Osteocyte (in vitro differentiated cells): Measurements from ENCODE around the gene FURIN. TPM values are rescaled to one million over a fixed set of nuclear protein-coding genes. Genes with fewer than 3 reads are reported as not detected.

Source experiments
- DNase-seq: peaks from one replicate; pipeline ENCODE4 v3.0.0; 2021; ENCODE audit warnings: mixed read lengths; ENCODE audit not compliant: unreplicated experiment; ENCODE audit errors: extremely low spot score
- H3K27ac Mint-ChIP-seq: one replicate; pipeline ENCODE4 v1.8.0; 2021; ENCODE audit warnings: mild to moderate bottlenecking, mixed read lengths; ENCODE audit not compliant: unreplicated experiment
- H3K27me3 Mint-ChIP-seq: one replicate; pipeline ENCODE4 v1.8.0; 2021; ENCODE audit warnings: mixed read lengths; ENCODE audit not compliant: unreplicated experiment
- H3K36me3 Mint-ChIP-seq: one replicate; pipeline ENCODE4 v1.8.0; 2021; ENCODE audit warnings: mixed read lengths; ENCODE audit not compliant: unreplicated experiment
- H3K4me1 Mint-ChIP-seq: one replicate; pipeline ENCODE4 v1.8.0; 2021; ENCODE audit warnings: mixed read lengths; ENCODE audit not compliant: unreplicated experiment
- H3K4me3 Mint-ChIP-seq: one replicate; pipeline ENCODE4 v1.8.0; 2021; ENCODE audit warnings: mild to moderate bottlenecking, moderate library complexity, mixed read lengths; ENCODE audit not compliant: unreplicated experiment
- H3K9me3 Mint-ChIP-seq: one replicate; pipeline ENCODE4 v1.8.0; 2021; ENCODE audit warnings: mixed read lengths; ENCODE audit not compliant: unreplicated experiment
- total RNA-seq: library from RNA; stranded (reverse); gene quantifications from 2 replicates; pipeline ENCODE4 v1.2.1, GENCODE V29; 2021
- TF ChIP-seq, protein P1 (sequence below): fragments of 200-600 bp; sonication (generic); IDR thresholded peaks from 2 replicates; pipeline ENCODE4 v1.5.0; 2021; ENCODE audit warnings: antibody characterized with exemption, mild to moderate bottlenecking, moderate library complexity

FURIN gene
- total RNA-seq, 1 donor from 2014 or later, result 96.2 TPM

DNA sequence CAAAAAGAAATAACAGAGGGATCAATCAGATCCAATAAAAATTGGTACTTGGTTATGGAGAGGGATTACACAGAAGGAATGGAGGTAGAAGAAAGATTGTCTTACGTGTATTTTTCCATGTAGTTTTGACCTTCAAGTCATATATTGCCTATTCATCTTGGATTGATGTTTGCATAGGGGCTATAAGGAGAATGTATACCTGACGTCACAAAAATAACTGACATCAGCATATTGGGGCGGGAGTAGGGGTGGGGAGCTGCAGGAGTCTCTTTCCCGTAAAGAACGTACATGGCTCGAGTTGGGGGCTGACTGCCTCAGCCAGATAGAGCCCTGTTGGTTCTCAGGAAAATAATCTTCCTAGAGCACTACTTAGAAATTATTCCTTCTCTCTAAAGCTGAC, 5.9 kb upstream of the FURIN start:
- TF ChIP-seq, protein P1, sequence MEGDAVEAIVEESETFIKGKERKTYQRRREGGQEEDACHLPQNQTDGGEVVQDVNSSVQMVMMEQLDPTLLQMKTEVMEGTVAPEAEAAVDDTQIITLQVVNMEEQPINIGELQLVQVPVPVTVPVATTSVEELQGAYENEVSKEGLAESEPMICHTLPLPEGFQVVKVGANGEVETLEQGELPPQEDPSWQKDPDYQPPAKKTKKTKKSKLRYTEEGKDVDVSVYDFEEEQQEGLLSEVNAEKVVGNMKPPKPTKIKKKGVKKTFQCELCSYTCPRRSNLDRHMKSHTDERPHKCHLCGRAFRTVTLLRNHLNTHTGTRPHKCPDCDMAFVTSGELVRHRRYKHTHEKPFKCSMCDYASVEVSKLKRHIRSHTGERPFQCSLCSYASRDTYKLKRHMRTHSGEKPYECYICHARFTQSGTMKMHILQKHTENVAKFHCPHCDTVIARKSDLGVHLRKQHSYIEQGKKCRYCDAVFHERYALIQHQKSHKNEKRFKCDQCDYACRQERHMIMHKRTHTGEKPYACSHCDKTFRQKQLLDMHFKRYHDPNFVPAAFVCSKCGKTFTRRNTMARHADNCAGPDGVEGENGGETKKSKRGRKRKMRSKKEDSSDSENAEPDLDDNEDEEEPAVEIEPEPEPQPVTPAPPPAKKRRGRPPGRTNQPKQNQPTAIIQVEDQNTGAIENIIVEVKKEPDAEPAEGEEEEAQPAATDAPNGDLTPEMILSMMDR, result no peak
- no peak overlapping the region for H3K27ac Mint-ChIP-seq
- H3K9me3 Mint-ChIP-seq, result no peaks in the 10 kb centered on the region
- H3K27me3 Mint-ChIP-seq, result no peaks in the 10 kb centered on the region
- no peaks in the 10 kb centered on the region for H3K36me3 Mint-ChIP-seq
- peaks cover 19% of the 10 kb centered on the region for H3K4me1 Mint-ChIP-seq
- no peak for DNase-seq
- no peak overlapping the region for H3K4me3 Mint-ChIP-seq

DNA sequence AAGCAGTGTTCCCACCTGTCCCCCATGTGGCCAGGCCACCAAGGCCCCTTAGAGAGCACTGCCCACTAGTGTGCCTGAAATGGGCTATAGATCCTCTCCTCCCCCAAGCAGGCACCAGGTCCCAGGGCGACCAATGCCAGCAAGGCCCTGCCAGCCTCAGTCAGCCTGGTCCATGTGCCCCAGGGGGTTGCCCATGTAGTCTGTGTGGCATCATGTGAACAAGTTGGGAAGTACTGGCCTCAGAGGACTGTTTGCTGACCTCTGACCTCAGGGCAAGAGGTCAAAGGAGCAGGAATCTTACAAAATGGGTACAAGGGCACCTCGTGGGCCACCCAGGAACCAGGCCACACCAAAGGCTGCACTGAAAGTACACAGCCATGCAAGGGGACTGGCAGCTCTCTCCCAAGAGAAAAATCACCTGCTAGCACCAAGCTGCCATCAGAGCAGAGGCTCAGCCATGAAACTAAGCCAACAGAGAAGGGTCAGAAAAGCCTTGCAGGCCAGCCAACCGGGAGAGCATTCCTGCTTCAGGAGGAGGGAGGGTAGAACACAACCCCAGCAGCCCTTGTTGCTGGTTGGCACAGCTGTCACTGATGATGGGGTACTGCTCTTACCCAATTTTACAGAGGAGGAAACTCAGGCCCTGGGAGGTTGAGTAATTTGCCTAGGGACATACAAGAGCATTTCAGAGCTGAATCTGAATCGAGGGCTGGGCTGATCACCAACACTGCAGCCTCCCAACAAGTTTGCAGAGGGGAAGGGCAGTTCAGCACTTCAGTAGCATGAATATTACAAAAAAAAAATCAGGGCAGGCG, 5.2 kb upstream of the FURIN start:
- TF ChIP-seq, protein P1, result no peak
- no peaks in the 10 kb centered on the region for H3K27me3 Mint-ChIP-seq
- H3K36me3 Mint-ChIP-seq, result no peaks in the 10 kb centered on the region
- no peaks in the 10 kb centered on the region for H3K9me3 Mint-ChIP-seq
- peak overlapping the region; percentile 66 for H3K27ac Mint-ChIP-seq
- peaks cover 24% of the 10 kb centered on the region for H3K4me1 Mint-ChIP-seq
- no peak for DNase-seq
- no peak overlapping the region for H3K4me3 Mint-ChIP-seq

DNA sequence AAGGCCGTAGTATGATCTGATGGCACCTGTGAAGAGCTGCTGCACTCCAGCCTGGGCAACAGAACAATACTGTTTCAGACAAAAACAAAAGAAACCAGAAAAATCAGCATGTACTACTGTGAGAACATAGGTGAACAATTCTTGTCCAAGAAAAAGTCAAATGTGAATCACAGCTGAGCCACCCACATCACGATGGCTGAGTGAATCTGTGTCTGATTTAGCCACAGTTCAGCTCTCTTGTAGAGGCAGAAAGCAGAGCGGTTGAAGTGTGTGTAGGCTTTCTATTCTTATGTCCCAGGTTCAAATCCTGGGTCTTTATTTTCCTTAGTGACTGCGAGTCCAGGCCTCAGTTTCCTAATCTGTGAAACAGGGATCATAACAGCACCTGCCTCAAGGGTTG, 4.4 kb upstream of the FURIN start:
- peaks cover 32% of the 10 kb centered on the region for H3K4me1 Mint-ChIP-seq

DNA sequence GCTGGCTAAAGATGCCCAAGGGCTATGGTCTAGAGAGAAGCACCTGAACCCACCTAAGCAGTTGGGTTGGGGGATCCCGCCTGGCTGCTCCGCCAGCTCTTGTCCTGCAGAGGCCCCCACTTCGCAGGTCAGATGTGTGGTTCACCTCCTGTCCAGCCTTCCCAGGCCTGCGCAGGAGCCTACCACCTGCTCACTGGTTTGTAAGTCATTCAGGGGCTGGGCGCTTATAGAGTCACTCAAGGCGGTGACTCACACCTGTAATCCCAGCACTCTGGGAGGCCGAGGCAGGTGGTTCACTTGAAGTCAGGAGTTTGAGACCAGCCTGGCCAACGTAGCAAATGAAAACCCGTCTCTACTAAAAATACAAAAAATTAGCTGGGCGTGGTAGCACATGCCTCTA, 3.9 kb upstream of the FURIN start:
- Mint-ChIP-seq H3K36me3 (no peaks in the 10 kb centered on the region), H3K27ac (no peak overlapping the region), H3K4me3 (no peak overlapping the region), H3K27me3 (no peaks in the 10 kb centered on the region), H3K9me3 (no peaks in the 10 kb centered on the region), H3K4me1 (peaks cover 38% of the 10 kb centered on the region)
- TF ChIP-seq, protein P1, result no peak
- no peak for DNase-seq

More for the DNA sequence above, 4.4 kb upstream of the FURIN start:
- no peaks in the 10 kb centered on the region for H3K9me3 Mint-ChIP-seq
- no peaks in the 10 kb centered on the region for H3K27me3 Mint-ChIP-seq
- no peaks in the 10 kb centered on the region for H3K36me3 Mint-ChIP-seq
- DNase-seq, result no peak
- H3K27ac Mint-ChIP-seq, result peak overlapping the region; percentile 66
- TF ChIP-seq, protein P1, result no peak
- no peak overlapping the region for H3K4me3 Mint-ChIP-seq

DNA sequence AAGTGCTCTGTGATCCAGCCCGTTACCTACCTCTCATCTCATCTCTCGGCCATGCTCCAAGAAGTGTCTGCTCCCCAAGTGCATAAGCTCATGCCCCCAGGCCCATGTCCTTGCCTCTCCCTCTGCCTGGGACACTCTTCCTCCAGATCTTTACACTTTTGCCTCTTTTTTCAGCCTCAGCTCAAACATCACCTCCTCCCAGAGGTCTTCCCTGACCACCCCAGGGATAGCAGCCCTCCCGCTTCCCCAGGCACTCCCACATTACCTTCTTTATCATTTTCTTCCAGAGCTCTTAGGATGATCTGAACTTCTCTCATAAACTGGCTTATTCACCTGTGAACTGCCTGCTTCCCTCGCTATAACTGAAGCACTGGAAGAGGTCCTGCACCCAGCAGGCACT, 2.7 kb upstream of the FURIN start:
- Mint-ChIP-seq H3K27ac (no peak overlapping the region), H3K36me3 (no peaks in the 10 kb centered on the region), H3K4me1 (peaks cover 50% of the 10 kb centered on the region), H3K27me3 (no peaks in the 10 kb centered on the region), H3K4me3 (no peak overlapping the region), H3K9me3 (no peaks in the 10 kb centered on the region)
- DNase-seq, result no peak
- TF ChIP-seq, protein P1, result no peak
